MG63 (cell line): ENCODE data around the gene OGFR. TPM values are rescaled to one million over a fixed set of nuclear protein-coding genes. Genes with fewer than 3 reads are reported as not detected.

Experiments used
- DNase-seq: peaks from one replicate; pipeline ENCODE4 v3.0.0-alpha.2; 2020
- H3K27me3 ChIP-seq: fragments of 250-450 bp; sonication (Bioruptor Pico); 2 replicates; pipeline ENCODE4 v1.5.1; 2020; ENCODE audit warnings: mild to moderate bottlenecking, moderate library complexity
- H3K36me3 ChIP-seq: fragments of 250-450 bp; sonication (Bioruptor Pico); 2 replicates; pipeline ENCODE4 v1.5.1; 2020; ENCODE audit warnings: mild to moderate bottlenecking, moderate library complexity
- H3K4me3 ChIP-seq: fragments of 250-450 bp; sonication (Bioruptor Pico); 2 replicates; pipeline ENCODE4 v1.5.1; 2020; ENCODE audit warnings: mild to moderate bottlenecking, moderate library complexity
- H3K9me3 ChIP-seq: fragments of 250-450 bp; sonication (Bioruptor Pico); 2 replicates; pipeline ENCODE4 v1.5.1; 2020; ENCODE audit warnings: mild to moderate bottlenecking, moderate library complexity
- total RNA-seq: library from RNA; depleted of rRNA; stranded (reverse); fragments of >200 nt; shearing (Covaris generic); gene quantifications from 2 replicates; pipeline ENCODE4 v1.2.3, GENCODE V29; 2014; ENCODE audit warnings: low replicate concordance

The OGFR gene
- total RNA-seq, 1 experiment from 2014 or later, result 72.3 TPM

- Histone ChIP-seq H3K4me3 (no peak overlapping the region), H3K36me3 (no peaks in the 10 kb centered on the region), H3K27me3 (no peaks in the 10 kb centered on the region), H3K9me3 (no peaks in the 10 kb centered on the region)
- no peak for DNase-seq
Measured at GRCh38 chr20:62823688-62824475, 19.2 kb downstream of the OGFR start.

DNA sequence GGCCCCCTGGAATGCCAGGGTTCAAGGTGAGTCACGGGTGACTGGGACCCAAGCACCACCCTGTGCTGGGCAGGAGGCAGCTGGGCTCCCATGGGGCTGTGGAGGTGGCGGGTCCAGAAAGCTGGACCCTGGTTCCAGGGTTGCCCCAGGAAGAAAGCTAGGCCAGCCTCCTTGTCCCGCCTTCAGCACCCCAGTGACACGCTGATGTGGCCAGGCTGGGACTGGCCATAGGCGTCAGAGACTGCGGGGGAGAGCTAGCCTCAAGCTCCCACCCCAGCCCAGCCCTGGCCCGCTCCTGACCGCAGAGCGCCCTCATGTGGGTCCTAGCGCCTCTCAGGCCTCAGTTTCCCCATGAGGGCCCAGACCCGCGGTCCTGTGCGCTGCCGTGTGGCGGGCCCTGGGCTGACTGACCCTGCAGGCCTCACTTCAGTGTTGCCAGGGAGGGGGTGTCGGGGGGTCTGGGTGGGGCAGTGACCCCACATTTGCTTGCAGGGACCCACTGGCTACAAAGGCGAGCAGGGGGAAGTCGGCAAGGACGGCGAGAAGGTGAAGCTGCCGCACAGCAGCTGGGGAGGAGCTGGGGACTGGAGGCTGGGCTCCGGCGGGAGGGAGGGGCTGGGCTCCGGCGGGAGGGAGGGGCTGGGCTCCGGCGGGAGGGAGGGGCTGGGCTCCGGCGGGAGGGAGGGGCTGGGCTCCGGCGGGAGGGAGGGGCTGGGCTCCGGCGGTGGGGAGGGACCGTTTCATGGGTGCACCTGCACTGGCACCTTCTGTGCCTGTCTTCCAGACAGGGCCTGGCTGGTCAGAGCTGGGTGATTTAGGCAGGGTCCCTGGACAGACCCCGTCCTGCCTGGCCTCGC lies 20.1 kb downstream of the OGFR start:
- H3K4me3 ChIP-seq, result peak overlapping the region; percentile 37

DNA sequence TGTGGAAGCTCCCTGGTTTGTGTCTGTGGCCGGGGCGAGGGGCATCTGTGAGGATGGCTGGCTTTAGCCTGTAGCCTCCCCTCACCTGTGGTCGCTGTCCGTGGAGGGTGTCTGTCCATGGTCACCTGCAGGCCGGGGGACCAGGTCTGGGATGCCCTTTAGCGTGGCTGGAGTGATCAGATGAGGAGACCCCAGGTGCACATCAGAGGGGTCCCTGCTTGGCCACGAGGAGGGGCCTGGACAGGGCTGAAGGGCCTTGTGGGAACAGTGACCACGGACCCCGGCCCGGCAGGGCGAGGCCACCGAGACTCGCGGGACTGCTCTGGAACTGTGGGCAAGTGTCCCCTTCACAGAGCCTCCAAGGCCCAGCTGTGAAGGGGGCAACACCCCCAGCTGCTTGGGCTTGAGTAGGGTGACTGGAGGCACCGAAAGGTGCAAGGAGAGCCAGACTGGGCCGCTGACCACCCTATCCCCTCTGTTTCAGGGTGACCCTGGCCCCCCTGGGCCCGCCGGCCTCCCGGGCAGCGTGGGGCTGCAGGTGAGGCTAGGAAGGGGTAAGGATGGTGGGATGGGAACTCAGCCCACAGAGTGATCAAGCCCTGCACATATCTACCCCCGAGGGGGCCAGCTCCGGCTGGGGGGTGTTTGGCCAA lies 20.8 kb downstream of the OGFR start:
- Histone ChIP-seq H3K4me3 (no peak overlapping the region), H3K36me3 (no peaks in the 10 kb centered on the region), H3K9me3 (no peaks in the 10 kb centered on the region), H3K27me3 (no peaks in the 10 kb centered on the region)
- DNase-seq, result no peak

More for the DNA sequence above, 20.1 kb downstream of the OGFR start:
- peak; percentile 67 for DNase-seq
- H3K9me3 ChIP-seq, result no peaks in the 10 kb centered on the region
- H3K36me3 ChIP-seq, result no peaks in the 10 kb centered on the region
- H3K27me3 ChIP-seq, result no peaks in the 10 kb centered on the region

- Histone ChIP-seq H3K9me3 (no peaks in the 10 kb centered on the region), H3K27me3 (no peaks in the 10 kb centered on the region), H3K36me3 (no peaks in the 10 kb centered on the region), H3K4me3 (no peak overlapping the region)
- DNase-seq, result no peak
Measured at GRCh38 chr20:62825986-62826645, 21.5 kb downstream of the OGFR start.

- Histone ChIP-seq H3K36me3 (no peaks in the 10 kb centered on the region), H3K9me3 (no peaks in the 10 kb centered on the region), H3K27me3 (no peaks in the 10 kb centered on the region), H3K4me3 (no peak overlapping the region)
- DNase-seq, result no peak
Measured at GRCh38 chr20:62826646-62827310, 22.1 kb downstream of the OGFR start.

DNA sequence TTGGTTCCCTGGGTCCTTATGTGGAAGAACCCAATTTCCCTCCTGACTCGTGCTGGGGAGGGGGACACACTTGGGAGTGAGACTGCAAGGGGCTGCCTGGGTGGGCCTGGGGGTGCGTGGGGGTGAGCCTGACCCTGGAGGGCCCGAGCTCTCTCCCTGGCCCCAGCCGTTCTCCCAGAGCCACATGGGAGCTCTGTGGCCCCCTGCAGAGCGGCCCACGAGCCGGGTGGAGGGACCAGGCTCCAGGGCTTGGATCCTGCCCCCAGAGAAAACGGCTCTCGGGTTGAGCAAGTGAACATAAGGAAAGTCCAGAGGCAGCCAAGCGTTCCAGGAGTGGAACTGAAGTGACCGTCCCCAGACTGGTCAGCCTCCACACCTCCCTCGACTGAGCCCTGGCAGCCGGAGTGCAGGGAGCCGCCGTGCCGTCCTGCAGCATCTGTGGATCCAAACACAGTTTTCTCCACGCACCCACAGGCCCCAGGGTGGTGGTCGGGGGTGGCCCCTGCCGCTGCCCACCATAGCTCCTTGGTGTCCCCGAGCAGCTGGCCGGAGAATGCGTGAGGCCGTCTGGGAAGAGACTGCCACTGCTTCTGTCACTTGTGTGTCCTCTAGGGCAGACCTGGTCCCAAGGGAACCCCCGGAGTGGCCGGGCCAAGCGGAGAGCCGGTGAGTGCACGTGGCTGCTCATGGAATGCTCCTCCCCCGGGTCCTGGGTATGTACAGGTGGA lies 22.8 kb downstream of the OGFR start:
- Histone ChIP-seq H3K27me3 (no peaks in the 10 kb centered on the region), H3K9me3 (no peaks in the 10 kb centered on the region), H3K36me3 (no peaks in the 10 kb centered on the region), H3K4me3 (no peak overlapping the region)
- no peak for DNase-seq

- H3K36me3 ChIP-seq, result no peaks in the 10 kb centered on the region
- H3K9me3 ChIP-seq, result no peaks in the 10 kb centered on the region
- DNase-seq, result no peak
- no peak overlapping the region for H3K4me3 ChIP-seq
- H3K27me3 ChIP-seq, result no peaks in the 10 kb centered on the region
Measured at GRCh38 chr20:62828051-62828450, 23.4 kb downstream of the OGFR start.

DNA sequence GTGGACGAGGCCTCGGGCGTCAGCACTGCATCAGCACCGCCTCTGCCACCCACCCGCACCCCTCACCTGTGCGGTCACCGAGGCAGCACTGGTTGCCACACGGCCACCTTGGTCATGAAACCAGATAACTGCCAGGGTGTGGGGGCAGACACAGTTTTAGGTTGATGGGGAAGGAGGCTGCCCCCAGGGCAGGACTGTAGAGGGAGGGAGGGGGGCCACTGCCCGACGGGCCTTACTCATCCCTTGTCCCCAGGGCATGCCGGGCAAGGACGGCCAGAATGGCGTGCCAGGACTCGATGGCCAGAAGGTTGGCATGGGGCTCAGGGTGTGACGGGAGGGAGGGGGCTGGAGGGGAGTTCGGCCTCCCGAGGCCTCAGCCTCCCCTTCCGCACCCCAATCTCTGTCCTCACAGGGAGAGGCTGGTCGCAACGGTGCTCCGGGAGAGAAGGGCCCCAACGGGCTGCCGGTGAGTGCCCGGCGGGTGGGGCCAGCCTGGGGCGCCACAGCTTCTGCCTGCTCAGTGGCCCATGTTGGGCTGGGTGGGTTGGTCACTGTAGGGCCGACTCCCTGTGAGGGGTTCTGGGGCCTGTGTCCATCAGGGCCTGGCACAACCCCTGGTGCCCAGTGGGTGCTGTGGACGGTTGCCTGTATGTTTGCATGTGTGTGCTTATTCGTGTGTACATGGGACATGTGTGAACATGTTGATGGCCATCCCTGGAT lies 24.0 kb downstream of the OGFR start:
- no peaks in the 10 kb centered on the region for H3K27me3 ChIP-seq
- H3K4me3 ChIP-seq, result no peak overlapping the region
- no peaks in the 10 kb centered on the region for H3K9me3 ChIP-seq
- no peak for DNase-seq
- H3K36me3 ChIP-seq, result no peaks in the 10 kb centered on the region

DNA sequence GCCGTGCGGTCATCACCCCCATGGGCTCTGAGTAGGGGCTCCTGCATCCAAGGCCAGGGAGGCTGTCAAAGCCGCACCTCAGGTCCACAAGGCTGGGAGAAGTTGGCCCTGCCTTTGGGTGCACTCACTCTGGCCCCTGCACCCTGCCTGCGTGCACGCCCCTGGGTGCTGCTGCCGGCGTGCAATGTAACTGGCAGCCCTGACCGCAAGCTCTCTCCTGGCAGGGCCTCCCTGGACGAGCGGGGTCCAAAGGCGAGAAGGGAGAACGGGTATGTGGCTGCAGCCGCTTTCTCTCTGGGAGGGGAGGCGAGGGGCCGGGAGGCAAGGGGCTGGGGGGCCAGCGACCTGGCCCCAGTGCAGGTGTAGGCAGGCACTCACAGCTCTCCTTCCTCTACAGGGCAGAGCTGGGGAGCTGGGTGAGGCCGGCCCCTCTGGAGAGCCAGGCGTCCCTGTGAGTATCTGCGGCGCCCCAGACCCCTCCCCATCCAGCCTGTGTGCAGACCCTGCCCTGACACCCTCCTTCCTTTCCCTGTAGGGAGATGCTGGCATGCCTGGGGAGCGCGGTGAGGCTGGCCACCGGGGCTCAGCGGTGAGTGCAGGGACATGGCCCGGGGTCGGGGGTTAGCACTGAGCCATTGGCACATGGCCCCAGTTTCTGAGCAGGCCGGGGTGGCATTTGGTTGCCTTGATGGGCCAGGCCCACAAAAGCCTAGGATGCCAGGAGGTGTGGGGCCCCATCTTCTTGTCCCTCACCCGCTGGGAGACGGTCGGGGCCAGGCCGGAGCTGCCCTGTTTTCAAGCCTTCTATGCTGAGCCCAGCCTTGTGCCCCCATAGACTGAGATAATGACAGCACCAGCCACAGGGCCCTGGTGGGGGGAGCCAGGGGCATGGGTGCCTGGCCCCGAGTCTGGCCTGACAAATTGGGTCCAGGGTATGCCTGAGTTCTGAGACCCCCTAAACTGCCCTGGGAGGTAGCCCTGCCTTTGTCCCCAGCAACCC lies 24.9 kb downstream of the OGFR start:
- Histone ChIP-seq H3K4me3 (no peak overlapping the region), H3K9me3 (no peaks in the 10 kb centered on the region), H3K27me3 (no peaks in the 10 kb centered on the region), H3K36me3 (no peaks in the 10 kb centered on the region)
- no peak for DNase-seq

DNA sequence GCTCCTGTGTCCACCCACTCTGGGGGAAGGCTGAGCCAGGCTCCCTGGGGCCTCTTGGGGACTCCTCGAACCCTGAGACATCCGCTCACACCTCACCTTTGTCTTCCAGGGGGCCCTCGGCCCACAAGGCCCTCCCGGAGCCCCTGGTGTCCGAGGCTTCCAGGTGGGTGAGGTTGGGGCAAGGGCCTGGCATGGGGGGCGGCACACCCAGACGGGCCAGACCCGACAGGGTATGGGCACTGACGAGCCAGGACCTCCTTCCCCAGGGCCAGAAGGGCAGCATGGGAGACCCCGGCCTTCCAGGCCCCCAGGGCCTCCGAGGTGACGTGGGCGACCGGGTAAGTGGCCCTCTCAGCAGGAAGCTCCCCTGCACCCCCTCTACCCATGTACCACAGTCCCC lies 25.6 kb downstream of the OGFR start:
- Histone ChIP-seq H3K4me3 (no peak overlapping the region), H3K27me3 (no peaks in the 10 kb centered on the region), H3K36me3 (no peaks in the 10 kb centered on the region), H3K9me3 (no peaks in the 10 kb centered on the region)
- no peak for DNase-seq

- H3K27me3 ChIP-seq, result no peaks in the 10 kb centered on the region
- no peaks in the 10 kb centered on the region for H3K36me3 ChIP-seq
- no peaks in the 10 kb centered on the region for H3K9me3 ChIP-seq
- H3K4me3 ChIP-seq, result no peak overlapping the region
- DNase-seq, result no peak
Measured at GRCh38 chr20:62830821-62831220, 26.2 kb downstream of the OGFR start.

DNA sequence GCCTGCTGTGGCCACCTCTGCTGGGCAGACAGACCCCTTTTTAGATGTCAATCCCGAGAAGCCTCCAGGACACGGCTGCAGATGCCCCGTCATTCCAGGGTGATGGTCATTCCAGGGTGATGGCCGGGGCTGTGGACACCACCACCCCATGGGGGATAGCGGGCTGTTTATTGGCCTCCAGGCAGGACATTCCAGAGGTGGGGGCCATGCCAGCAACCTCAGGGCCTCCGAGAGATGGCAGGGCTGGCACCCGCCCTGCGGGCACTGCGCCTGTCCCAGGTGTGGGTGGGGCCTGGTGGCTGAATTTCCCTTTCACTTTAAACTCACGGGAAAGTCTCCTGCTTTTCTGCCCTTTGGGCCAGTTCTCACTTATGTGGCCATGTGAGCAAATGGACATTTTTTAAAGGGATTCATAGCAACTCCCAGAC lies 26.7 kb downstream of the OGFR start:
- Histone ChIP-seq H3K4me3 (no peak overlapping the region), H3K27me3 (no peaks in the 10 kb centered on the region), H3K9me3 (no peaks in the 10 kb centered on the region), H3K36me3 (no peaks in the 10 kb centered on the region)
- DNase-seq, result no peak

DNA sequence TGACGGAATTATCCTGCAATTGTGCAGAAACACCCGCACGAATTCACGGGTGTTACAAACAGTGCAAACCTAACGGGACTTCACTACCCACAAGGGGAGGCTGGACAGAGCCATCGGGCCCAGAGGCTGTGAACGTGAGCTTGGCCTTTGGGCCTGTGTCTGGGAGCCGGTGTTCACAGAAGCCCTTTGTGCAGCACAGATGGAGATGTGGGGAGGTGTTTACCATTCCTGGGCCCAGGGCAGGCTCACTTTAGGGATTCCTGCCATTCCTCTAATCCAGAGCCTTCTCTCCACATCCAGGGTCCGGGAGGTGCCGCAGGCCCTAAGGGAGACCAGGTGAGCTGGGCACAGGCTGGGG lies 27.2 kb downstream of the OGFR start:
- H3K36me3 ChIP-seq, result no peaks in the 10 kb centered on the region
- no peaks in the 10 kb centered on the region for H3K9me3 ChIP-seq
- no peak for DNase-seq
- no peaks in the 10 kb centered on the region for H3K27me3 ChIP-seq
- no peak overlapping the region for H3K4me3 ChIP-seq

DNA sequence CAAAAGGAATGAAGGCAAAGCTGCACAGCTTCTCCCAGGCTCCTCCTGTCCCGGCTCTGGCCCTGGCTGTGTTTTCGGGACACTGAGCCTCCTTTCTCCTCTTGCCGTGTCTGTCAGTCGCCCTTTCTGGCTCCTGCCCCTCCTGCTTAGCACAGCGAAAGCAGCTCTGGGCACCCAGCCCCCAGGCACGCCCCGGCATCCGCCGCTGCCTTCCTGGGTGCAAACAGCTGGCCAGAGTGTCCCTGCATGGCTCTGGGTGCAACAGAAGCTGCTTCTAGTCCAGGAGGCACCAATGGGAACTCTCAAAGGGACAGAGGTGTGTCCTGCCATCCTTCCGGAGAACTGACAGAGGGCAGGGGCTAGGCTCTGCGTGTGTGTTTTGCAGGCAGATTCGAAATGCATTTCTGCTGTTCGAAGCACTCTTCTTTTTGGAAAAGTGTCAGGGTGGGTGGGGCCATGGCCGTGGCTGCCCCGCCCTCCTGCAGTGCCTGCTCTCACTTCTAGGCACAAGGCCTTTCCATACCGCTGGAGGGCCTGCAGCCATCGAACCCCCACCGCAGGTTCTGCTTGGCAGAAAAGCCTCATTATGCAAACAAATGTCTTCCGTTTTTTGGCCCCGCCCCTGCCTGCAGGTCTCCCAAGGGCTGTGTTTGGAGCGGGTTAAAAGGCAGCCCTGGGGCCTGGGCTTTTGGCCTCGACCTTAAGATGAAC lies 27.7 kb downstream of the OGFR start:
- no peak for DNase-seq
- Histone ChIP-seq H3K9me3 (no peaks in the 10 kb centered on the region), H3K4me3 (no peak overlapping the region), H3K27me3 (no peaks in the 10 kb centered on the region), H3K36me3 (no peaks in the 10 kb centered on the region)
